ENCODE results near the gene SERPINA6. TPM values are rescaled to one million over a fixed set of nuclear protein-coding genes. Genes with fewer than 3 reads are reported as not detected.
"Not testable (repeated sequence)": the region's sequence is repeated elsewhere in the genome, so short reads cannot be mapped to it uniquely, and the experiment has no call there.

The SERPINA6 gene
- total RNA-seq, 1 experiment from 2014 or later, result not detected

DNA sequence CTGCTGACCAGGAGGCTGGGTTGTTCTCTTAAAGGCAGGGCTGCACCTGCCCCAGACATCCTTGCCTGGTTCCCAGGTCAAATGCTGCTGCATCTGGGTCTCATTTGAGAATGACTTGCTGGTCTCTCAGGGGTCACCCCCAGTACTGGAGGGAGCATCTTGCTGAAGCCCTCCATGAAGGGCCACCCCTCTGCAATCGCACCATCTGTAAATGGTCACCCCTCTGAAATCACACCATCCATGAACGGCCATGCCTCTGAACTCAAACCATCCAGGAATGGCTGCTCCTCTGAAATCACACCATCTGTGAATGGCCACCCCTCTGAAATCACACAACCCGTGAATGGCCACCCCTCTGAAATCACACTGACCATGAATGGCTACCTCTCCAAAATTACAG, 7.3 kb upstream of the SERPINA6 start:
- no peak for DNase-seq (ENCODE audit: extremely low read depth, low read depth)

DNA sequence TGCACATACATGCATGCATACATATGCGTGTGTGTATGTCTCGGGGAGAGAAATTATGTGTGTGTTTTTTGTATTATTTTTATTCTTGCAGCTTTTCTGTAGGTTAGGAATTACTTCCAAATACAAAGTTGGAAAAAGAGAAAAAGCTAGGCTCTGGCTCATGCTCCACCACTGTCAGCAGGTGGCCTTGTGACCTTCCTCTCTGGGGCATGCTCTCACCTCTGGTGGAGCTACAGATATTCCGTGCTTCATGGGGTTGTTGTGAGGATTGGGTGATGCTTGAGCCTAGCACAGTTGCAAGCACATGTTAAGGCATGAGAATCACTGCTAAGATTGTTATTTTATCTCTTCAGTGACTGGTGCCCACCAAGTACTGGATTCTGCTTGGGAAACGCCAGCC, 6.7 kb upstream of the SERPINA6 start:
- DNase-seq (ENCODE audit: extremely low read depth, low read depth), result no peak

DNA sequence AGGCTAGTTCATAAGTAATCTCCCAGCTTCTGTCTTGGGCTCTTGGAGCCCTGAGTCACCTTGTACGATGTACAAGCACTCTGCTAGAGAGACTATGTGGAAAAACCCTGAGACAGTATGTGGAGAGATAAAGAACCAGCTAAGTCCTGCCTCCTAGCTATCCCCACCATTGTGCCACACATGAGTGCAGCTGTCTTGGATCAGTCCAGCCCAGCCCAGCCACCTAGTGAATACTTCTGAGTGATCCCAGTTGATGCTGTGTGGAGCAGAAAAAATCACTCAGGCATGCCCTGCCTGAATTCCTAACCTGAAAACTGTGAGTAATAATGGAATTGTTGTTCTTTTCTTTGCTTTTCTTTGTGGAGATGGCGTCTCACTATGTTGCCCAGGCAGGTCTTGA, 5.1 kb upstream of the SERPINA6 start:
- DNase-seq (ENCODE audit: extremely low read depth, low read depth), result no peak

DNA sequence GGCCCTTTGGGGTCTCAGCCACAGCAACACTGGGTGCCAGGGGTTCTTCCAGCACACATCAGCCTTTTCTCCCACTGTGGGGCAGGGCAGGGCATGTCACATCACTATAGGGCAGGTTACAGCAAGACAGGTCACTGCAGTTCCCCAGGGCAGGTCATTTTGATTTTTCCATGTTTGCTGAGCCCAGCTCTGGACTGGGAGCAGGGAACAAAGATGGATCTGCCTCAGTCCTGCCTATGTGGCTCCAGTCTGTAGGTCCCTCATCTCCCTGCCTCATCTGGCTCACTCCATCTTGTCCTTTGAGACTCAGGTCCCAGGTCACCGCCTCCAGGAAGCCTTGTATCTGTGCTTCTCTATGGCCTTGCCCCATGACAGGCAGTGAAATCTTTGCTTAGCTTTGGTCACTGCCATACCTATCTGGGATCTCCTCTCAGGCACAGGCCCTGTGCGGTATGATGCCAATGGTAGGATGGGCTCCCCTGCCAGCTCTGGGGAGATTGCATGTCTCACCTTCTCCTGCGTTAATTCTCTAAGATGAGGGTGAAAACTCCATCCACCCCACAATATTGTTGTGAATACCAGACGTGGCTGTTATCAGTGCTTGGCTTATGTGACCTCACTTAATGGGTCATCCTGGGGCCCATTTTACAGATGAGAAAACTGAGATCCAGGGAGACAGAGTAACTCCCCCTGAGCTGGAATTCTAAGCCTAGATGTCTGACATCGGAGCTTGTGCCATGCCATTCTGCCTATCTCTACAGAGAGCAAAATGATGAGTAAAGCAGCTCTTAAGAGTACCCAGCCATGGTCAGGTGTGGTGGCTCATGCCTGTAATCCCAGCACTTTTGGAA, 1.5 kb downstream of the SERPINA6 start:
- no peak for DNase-seq (ENCODE audit: extremely low read depth, low read depth)

DNA sequence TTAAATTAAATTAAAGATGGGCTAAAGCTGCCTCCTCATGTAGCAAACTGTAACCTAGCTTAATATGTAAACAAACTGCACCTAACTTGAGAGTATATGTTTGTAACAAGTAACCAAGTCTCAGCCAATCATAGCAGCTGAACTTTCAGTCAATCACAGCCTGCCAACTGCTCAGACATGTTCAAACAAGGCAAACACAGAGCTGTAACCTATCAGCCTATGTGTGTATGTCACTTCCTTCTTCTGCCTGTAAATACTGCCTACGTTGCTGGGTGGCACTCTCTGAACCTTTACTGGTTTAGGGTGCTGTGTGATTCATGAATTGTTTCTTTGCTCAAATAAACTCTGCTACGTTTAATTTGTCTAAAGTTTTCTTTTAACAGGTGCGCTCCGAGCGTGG, 2.9 kb downstream of the SERPINA6 start:
- DNase-seq (ENCODE audit: extremely low read depth, low read depth), result no peak

DNA sequence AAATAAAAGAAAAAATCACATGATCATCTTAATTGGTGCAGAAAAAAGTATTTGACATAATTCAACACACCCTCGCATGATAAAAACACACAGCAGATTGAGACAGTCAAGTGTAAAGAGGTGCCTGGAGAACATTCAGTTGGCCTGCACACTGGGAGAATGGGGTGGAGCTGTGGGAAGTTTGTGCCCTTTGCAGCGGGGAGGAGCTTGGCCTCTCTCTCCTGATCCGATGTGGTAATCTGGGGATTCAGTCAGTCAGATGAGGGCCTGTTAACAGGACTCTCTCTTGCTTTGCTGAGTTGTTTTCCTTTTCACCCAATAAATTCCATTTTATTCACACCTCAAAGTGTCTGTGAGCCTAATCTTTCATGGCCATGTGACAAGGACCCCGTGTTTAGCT, 5.9 kb downstream of the SERPINA6 start:
- no peak for DNase-seq (ENCODE audit: extremely low read depth, low read depth)

DNA sequence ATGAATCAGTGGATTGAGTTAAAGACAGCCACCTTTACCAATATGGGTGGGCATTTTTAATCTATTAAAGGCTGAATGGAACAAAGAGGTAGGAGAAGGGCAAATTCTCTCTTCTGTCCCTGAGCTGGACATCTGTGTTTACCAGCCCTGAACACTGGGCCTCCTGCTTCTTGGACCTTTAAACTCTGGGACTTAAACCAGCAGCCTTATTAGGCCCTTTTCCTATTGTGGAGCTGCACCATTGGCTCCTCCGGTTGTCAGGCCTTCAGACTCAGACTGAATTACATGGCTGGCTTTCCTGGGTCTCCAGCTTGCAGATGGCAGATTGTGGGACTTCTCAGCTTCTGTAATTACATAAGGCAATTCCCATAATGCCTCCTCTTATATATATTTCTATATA, 6.4 kb downstream of the SERPINA6 start:
- no peak for DNase-seq (ENCODE audit: extremely low read depth, low read depth)

DNA sequence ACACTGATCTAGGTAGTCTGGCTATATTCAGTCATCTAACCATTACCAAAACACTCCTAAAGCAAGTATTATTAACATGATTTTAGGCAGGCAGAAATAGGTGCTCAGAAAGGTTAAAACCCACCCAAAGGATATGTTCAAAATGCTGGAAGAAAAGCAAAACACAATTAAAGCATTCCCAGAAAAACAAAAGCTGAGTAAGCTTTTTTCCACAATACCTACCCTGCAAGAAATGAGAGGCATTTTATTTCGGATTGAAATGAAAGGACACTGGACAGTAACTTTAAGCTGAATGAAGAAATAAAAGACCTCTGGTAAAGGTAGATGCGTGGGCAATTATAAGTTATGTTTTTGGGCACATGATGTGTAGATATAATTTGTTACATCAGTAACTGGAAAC, 8.2 kb downstream of the SERPINA6 start:
- no peak for DNase-seq (ENCODE audit: extremely low read depth, low read depth)

DNA sequence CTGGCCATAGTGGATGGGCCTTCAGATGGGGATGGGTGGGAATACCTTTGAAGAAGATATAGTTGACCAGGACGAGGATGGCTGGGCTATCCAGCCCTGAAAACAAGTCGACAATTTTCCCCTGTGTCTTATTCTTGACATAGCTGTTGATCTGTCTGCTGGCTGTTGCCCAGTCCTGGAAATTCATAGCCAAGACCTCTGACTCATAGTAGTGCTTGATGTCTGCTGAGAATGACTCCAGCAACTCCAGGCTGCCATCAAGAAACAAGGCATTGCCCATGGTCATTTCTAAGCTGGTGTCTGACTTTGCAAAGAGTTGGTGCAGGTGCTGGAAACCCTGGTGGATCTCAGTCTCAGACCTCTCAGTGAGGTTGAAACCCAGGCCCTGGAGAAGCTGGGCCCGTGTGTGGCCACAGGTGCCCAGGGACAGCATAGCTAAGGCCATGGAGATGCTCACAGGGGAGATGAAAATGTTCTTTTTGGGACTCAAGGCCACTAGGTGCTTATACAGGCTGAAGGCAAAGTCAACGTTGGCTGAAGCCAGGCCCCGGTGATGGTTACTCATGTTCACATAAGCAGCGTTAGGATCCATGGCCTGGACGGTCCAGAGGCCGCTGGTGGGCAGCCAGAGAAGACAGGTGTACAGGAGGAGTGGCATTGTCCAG, 9.0 kb downstream of the SERPINA6 start:
- DNase-seq (ENCODE audit: extremely low read depth, low read depth), result no peak

DNA sequence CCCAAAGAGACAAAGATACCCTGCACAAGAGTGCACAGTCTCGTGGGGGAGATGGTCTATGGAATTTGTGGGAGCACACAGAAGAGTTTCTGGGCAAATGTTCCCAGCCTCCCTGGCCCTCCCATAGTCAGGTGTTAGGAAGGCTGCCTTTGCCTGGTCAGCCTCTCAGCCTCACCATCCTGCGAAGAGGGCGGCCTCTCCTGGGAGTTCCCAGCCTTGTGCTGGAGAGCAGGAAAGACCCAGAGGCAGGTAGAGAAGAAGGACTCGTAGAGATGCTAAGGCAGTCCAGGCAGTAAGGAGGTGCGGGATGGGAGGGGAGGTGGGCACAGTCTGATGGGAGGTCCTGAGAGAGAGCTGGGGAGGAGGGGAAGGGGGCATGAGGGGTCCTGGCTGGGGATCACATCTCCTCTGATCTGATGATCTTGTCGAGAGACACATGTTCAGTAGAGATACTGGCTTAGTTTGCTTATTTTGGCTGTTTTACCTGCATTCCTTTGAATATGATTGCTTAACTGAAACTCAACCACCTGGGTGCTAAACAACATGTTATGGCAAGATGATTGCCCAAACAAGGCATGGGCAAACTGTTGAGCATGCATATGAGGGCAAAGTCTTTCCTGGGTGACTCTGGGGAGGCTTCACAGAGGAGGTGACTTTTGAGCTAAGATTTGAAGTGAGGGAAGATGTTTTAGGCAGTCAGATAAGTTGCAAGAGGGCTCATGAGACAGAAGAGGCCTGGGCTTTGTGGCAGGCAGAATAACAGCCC, 10.5 kb downstream of the SERPINA6 start:
- DNase-seq (ENCODE audit: extremely low read depth, low read depth), result no peak

DNA sequence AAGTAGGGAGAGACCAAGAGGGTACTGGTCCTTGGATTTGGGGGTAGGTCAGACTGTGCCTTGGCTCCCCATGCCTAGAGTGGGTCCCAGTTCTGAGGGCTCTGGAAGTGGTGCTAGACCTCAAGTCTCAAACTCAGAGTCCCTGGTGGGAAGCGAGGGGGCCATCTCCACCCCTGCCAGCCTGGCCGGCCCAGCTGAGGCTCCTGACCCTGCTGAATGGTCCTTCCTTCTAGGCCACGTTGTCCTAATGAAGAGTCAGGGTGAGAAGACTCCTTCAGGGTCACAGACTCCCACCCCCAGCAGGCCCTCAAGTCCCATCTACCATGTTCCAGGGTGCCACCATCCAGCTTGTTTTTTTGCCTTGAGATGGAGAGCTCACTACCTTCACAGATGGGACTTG, 12.9 kb downstream of the SERPINA6 start:
- DNase-seq (ENCODE audit: extremely low read depth, low read depth), result no peak

DNA sequence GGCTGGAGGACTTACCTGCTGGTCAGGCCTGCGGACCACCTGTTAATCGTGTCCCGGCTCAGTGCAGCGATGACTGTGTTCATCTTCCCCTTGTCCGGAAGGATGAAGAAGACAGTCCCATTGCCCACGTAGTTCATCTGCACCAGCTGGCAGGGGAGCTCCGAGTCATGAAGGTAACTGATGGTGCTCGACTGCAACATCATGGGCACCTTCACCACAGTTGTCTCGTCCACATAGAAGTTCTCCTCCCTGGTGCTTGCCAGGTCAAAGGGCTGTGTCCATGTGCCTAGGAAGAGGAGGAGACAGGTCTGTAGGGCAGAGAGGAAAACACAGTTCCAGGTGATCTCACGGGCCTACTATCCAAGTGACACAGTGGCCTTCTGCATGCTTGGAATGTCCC, 13.4 kb downstream of the SERPINA6 start:
- no peak for DNase-seq (ENCODE audit: extremely low read depth, low read depth)

DNA sequence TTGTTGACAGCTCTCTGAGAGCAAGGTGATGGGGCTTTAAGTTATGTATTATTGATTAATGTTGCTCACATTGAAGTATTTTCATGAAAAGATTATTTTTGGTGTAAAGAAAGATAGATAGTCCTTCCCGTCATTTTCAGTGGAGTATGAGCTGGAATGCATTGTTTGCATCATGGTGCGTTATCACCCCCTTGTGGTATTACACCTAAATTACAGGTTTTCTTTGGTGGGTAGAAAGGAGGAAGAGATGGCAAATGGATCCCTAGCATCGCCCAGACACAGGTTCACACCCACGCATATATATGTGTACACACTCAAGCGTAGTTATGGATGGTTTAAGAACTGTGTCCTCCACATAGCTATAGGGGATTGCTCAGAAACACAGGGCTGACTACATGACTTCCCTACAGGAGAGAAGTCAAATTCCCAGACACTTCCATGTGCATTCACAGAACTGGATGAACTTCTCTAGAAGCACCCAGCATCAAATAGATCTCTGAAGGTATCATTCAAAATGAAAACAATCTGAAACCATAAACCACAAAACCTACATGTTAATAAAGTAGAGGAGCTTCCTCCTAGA, 15.6 kb downstream of the SERPINA6 start:
- no peak for DNase-seq (ENCODE audit: extremely low read depth, low read depth)

DNA sequence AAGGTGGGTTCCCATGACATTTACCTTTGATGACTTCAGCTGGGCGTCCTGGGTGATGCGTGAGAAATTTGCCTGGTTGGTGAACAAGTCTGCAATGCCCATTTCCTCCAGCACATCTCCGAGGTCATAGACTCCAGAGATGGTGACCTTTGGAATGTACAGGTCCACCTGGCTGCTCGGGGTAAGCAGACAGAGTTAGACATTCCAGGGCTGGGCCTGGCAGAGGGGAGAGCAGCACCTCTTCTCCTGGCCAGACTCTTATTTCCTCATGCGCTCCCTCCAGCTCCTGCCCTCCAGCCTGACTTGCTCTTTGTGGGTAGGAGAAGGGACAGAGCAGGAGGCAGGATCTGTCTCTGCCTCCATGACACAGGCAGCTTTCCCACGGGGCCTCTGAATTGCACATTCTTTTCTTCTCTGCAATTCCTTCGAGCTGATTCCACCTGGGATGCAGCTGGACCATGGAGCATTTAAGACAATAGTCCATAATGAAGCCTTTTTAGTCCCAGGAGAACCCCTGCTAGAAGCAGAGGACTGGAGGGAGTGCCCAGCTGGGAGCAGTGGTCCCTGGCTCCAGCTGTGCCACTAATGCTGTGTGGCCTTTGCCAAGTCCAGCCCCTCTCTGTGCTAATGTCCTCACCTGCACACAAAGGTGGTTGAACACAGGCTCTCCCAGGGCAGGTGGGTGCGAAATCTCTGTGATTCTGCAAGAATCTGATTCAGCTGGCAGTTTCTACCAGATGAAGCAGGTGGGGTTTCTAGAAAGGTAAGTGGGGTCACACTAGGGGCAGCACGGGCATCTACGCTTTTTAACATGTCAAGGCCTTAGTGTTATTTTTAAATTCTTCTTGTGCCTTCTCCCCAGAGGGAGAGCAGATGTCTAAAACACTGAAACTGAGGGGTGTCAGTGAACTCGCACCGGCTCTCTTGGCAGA, 16.8 kb downstream of the SERPINA6 start:
- DNase-seq (ENCODE audit: extremely low read depth, low read depth), result no peak

DNA sequence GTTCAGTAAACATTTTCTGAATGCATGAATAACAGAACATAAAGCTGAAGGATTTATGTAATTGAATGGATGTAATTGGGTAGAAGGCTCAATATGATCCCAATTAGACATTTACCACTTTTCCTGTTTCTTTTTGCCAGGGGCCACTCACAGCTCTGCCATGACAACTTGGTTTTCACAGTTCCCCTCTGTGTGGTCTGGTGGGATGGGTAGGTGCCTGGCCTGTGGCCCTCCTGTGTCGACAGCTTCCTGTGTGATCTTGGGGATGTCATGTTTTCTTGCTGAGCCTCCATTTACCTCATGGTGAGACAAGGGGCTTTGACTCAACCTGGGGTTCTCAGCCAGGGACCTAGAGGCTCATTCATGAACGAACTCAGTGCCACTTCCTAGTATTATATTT, 17.5 kb downstream of the SERPINA6 start:
- DNase-seq (ENCODE audit: extremely low read depth, low read depth), result no peak

DNA sequence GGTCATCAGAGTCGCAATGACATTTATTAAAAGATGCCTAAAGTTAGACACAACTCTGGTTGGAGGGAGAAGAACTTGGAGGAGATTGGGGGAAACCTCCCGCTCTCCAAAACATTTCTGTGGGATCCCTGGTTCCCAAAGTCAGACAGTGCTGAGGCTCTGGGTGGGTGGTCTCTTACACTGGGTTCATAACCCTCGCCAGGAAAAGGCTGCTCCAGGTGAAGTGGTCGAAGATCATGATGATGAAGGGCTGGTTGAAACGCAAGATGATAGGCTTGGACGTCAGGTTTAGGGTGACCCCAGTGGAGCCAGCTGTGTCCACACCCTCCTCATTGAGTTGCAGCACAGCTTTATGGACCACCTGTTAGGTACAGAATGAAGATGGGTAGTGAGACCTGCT, 18.9 kb downstream of the SERPINA6 start:
- DNase-seq (ENCODE audit: extremely low read depth, low read depth), result no peak

DNA sequence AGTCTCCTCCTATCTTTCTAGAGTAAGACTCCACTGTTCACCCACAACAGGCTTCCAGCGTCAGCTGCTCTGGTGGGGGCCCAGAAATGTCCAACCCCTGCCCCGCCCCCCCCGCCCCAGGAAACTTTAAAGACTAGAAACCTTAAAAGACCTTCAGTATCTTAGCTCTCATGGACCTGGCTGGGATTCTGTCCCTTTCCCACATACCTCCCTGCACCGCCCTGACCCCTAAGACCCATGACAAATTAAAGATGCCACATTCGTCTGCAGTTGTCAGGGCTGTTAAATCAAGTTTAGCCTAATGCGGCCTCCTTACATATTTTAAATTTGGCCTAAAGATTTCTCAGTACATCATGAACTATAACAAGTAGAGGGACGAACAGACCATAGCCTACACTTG, 20.0 kb downstream of the SERPINA6 start:
- no peak for DNase-seq (ENCODE audit: extremely low read depth, low read depth)

DNA sequence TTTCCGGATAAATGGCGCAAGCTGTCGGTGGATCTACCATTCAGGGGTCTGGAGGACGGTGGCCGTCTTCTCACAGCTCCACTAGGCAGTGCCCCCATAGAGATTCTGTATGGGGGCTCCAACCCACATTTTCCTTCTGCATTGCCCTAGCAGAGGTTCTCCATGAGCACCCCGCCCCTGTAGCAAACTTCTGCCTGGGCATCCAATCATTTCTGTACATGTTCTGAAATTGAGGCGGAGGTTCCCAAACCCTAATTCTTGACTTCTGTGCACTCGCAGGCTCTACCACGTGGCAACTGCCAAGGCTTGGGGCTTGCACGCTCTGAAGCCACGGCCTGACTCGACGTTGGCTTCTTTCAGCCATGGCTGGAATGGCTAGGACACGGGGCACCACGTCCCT, 25.0 kb downstream of the SERPINA6 start:
- DNase-seq (ENCODE audit: extremely low read depth, low read depth), result no peak

DNA sequence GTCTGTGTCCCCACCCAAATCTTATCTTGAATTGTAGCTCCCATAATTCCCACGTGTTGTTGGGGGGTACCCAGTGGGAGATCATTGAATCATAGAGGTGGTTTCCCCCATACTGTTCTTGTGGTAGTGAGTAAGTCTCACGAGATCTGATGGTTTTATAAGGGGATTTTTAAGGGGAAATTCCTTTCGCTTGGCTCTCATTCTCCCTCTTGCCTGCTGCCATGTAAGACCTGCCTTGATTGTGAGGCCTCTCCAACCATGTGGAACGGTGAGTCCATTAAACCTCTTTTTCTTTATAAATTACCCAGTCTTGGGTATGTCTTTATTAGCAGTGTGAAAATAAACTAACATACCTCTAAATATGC, 27.0 kb downstream of the SERPINA6 start:
- DNase-seq (ENCODE audit: extremely low read depth, low read depth), result not testable (repeated sequence)

All from NCI-H460 (cell line).